Mucosa of rectum (tissue), 2 donors: ENCODE data around the gene ZIC1.

Experiments used
- H3K27ac ChIP-seq, 2 donors: one replicate each; pipeline ENCODE4 v1.7.0; 2013; ENCODE audit warnings: inconsistent platforms in 2 of 2, low read depth in 2 of 2, low read length in 2 of 2
- H3K27me3 ChIP-seq, 2 donors: one replicate each; pipeline ENCODE4 v1.7.0; 2013; ENCODE audit warnings: low read length in 2 of 2; ENCODE audit not compliant: control insufficient read depth in 2 of 2, insufficient read depth in 2 of 2
- H3K36me3 ChIP-seq, 2 donors: one replicate each; pipeline ENCODE4 v1.7.0; 2013; ENCODE audit warnings: low read length in 2 of 2; ENCODE audit not compliant: control insufficient read depth in 2 of 2, insufficient read depth in 2 of 2
- H3K4me1 ChIP-seq, 2 donors: one replicate each; pipeline ENCODE4 v1.7.0; 2013; ENCODE audit warnings: low read length in 2 of 2, mild to moderate bottlenecking in 1 of 2; ENCODE audit not compliant: control insufficient read depth in 2 of 2, insufficient read depth in 2 of 2
- H3K4me3 ChIP-seq, 2 donors: one replicate each; pipeline ENCODE4 v1.7.0; 2013; ENCODE audit warnings: low read length in 2 of 2
- H3K9ac ChIP-seq, 2 donors: one replicate each; pipeline ENCODE4 v1.7.0; 2013; ENCODE audit warnings: low read length in 2 of 2, low read depth in 1 of 2, mild to moderate bottlenecking in 1 of 2
- H3K9me3 ChIP-seq, 2 donors: one replicate each; pipeline ENCODE4 v1.7.0; 2013; ENCODE audit warnings: low read length in 2 of 2; ENCODE audit not compliant: control insufficient read depth in 2 of 2
- donor health status: healthy.
- donor health status: Normal muscosa, but diverticular disease.

ZIC1 gene

DNA sequence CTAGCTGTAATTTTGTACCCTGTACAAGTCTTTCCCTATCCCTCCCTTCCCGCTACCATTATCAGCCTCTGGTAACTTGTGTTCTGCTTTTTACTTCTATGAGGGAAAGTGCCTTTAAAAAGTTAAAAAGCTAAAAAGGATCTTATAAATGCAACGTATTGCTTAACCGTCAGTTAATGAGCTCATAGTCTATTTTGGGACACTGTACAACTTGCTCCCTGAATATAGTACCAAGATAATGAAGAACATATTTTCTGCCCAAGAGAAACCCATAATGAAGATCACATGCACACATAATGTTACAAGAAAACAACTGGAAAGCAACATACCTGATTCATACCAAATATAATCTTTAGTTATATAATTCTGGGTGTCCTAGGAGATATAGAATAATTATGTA lies 22.6 kb downstream of the ZIC1 start:
- no peaks in the 10 kb centered on the region for H3K9me3 ChIP-seq
- H3K27me3 ChIP-seq, result no peaks in the 10 kb centered on the region
- no peak overlapping the region for H3K27ac ChIP-seq
- no peaks in the 10 kb centered on the region for H3K4me1 ChIP-seq
- H3K4me3 ChIP-seq, result no peak overlapping the region
- H3K36me3 ChIP-seq, result no peaks in the 10 kb centered on the region
- no peak overlapping the region for H3K9ac ChIP-seq

DNA sequence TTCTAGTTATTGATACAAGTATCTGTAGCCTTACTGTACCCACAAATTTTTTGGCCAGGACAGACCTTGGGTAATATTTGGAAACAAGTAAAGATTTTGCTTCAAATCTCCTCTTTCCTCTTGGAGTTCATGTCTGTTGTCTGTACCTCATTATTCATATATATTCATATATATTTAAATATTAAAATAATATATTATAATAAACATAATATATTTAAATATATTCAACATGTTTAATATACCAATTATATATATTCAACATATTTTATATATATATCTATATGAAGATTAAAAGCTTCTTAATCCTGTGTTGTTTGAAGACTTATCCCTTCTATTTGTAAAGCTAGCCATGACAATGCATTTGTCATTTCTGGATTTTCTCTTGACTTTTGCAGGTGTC lies 38.1 kb downstream of the ZIC1 start:
- H3K9ac ChIP-seq, result no peak overlapping the region
- no peak overlapping the region for H3K27ac ChIP-seq
- H3K4me1 ChIP-seq, result no peaks in the 10 kb centered on the region
- no peaks in the 10 kb centered on the region for H3K27me3 ChIP-seq
- H3K4me3 ChIP-seq, result no peak overlapping the region
- no peaks in the 10 kb centered on the region for H3K36me3 ChIP-seq
- H3K9me3 ChIP-seq, result no peaks in the 10 kb centered on the region

DNA sequence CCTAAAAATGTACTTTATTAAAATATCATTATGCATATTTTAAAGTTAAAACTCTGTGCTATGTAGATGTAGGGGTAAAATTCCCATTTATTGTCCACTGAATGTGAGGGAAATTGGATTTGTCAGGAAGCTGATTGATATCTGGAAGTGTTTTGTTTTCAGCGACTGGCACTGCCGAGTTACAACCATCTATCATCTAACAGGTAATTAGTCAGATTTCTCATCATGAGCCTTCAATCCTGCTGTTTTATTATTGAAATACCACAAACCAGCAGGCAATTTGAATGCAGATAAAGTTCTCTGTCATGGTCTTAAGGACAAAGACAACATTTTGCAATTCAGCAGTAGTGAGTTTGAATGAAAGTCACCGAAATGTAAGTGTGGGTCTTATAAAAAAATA lies 40.5 kb downstream of the ZIC1 start:
- Histone ChIP-seq H3K9ac (no peak overlapping the region), H3K9me3 (no peaks in the 10 kb centered on the region), H3K4me3 (no peak overlapping the region), H3K4me1 (no peaks in the 10 kb centered on the region), H3K27me3 (no peaks in the 10 kb centered on the region), H3K36me3 (no peaks in the 10 kb centered on the region), H3K27ac (no peak overlapping the region)

DNA sequence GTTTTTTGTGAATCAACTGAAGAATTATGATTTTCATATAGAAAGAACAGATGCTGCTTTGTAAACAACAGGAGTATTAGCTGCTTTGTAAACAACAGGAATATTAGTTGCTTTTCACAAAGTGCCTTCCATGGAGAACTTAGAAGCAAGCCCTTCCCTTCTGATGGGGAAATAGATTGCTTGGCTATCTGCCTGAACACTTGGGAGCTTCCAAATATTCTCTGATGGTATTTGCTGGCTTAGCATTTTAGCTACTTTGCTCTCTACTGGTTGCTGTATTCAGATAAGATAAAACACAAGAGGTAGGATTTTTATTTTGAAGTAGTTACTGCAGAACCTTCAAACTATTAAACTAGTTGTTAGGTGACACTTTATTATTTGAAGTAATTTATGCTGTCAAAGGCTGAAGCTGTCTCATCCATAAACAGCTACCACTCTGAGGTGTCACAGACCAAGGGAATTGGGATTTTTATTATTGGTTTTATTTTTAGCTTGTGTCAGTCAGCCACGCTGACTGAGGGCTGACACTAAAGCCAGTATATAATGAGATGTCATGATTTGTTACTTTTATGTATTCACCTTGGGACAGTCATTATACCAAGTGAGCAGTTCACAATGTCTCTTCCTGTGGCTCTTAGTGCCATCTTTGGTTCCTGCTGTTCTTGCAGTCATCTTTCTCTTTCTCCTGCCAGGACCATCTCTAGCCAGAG lies 50.0 kb downstream of the ZIC1 start:
- Histone ChIP-seq H3K9me3 (no peaks in the 10 kb centered on the region), H3K27ac (no peak overlapping the region), H3K4me3 (no peak overlapping the region), H3K27me3 (no peaks in the 10 kb centered on the region), H3K4me1 (no peaks in the 10 kb centered on the region), H3K36me3 (no peaks in the 10 kb centered on the region), H3K9ac (no peak overlapping the region)

DNA sequence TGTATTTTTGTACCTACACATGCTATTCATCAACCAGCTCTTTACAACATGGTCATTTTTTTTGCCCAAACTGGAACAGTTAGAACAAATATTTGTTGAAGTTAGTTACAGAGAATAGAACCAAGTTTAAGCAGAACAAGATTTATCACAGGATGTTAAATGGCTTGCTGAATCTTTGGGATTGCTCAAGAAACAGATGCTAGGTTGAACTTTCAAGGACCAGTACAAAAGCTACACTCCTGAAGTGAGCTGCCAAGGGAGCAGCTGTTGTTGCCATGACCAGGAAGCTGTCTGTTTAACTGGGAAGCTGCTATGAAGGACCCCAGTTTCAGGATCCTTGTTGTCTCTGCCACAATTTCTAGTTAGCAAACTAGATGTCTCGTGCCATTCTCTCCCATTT lies 53.7 kb downstream of the ZIC1 start:
- H3K36me3 ChIP-seq, result no peaks in the 10 kb centered on the region
- no peaks in the 10 kb centered on the region for H3K4me1 ChIP-seq
- H3K9me3 ChIP-seq, result no peaks in the 10 kb centered on the region
- H3K4me3 ChIP-seq, result no peak overlapping the region
- no peaks in the 10 kb centered on the region for H3K27me3 ChIP-seq
- H3K9ac ChIP-seq, result no peak overlapping the region
- no peak overlapping the region for H3K27ac ChIP-seq
